ENCODE measurements around the gene ASNSD1. TPM values are rescaled to one million over a fixed set of nuclear protein-coding genes. Genes with fewer than 3 reads are reported as not detected.

Gene ASNSD1
- total and polyA plus RNA-seq, 2 experiments from 2014 or later = 61.7 to 63.4 TPM

DNA sequence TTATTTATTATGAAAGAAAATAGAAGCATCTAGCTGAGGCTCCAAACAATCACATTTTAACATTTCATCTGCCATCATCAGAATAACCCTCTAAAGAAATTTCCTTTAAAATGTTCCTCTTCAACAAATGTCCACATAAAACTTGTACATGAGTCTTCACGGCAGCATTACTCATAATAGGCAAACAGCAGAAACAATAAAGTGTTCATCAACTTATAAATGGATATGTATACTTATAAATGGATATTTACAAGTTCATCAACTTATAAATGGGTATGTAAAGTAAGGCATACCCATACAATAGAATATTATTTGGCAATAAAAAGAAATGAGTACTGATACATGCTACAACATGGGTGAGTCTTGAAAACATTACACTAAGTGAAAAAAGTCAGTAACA, 33.5 kb upstream of the ASNSD1 start:
- TF ChIP-seq EZH2phosphoT487 (IDR thresholded peaks at IDR 0.05; ENCODE audit: insufficient read depth, low read depth) = no peak
- no peak for TF ChIP-seq EZH2 (IDR thresholded peaks at IDR 0.05; ENCODE audit: insufficient read depth, poor library complexity, severe bottlenecking)
- H3K4me2 ChIP-seq (ENCODE audit: unreplicated experiment) = no peak overlapping the region
- H3K4me3 ChIP-seq = no peak overlapping the region
- 87 to 89% methylated on average over 1 of the region's 1 CpG for WGBS, 2 experiments (ENCODE audit: low coverage in 1 of 2, low lambda C conversion rate in 2 of 2, missing lambda C conversion rate in 2 of 2)
- H4K20me1 ChIP-seq (ENCODE audit: insufficient read depth) = no peaks in the 10 kb centered on the region
- H3F3A ChIP-seq (ENCODE audit: insufficient read depth) = no peaks in the 10 kb centered on the region
- no peak for DNase-seq
- H3K79me2 ChIP-seq (ENCODE audit: insufficient read depth) = no peaks in the 10 kb centered on the region
- no peaks in the 10 kb centered on the region for H3K36me3 ChIP-seq (ENCODE audit: low read depth)
- H3K9me3 ChIP-seq (ENCODE audit: low read depth) = no peaks in the 10 kb centered on the region
- H3K4me1 ChIP-seq (ENCODE audit: insufficient read depth) = no peaks in the 10 kb centered on the region
- no peaks in the 10 kb centered on the region for H3K9me2 ChIP-seq (ENCODE audit: insufficient read depth)
- H2AFZ ChIP-seq = no peak overlapping the region
- H3K9ac ChIP-seq = no peak overlapping the region
- in situ Hi-C loops (cut with MboI) = no loop called here
- H3K27me3 ChIP-seq (replicated peaks; ENCODE audit: insufficient read depth) = no peaks in the 10 kb centered on the region
- H3K27ac ChIP-seq = no peak overlapping the region

DNA sequence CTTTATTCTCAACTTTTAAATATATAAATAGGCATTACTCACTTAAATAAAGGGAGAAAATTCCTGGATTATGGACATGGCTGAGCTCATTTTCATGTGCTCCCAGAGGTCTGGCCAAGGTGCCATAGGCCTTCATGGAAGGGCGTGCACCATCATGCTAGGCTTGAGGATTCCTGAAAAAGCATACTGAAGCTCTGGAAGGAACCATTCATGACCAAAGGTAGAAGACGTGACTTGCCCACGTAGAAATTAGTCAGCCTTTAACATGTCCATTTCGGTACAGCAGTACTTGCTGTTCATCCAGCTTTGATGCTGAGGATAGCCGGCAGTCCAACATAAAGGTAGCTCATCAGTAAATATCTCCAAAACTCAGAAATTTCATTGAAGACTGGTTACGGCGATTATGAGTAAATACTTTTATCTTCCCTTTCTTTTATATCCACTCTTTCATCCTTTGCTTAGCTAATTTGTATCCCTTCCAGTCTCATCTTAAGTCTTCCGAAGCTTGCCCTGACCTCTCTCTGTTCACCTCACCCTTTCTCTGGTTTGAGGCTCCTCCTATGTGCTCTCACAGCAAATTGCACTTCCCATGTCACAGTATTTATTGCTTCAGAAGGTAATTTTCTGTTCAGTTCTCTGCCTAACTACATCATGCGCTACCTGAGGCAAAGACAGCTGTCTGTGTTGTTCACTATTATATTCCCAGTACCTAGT, 32.3 kb upstream of the ASNSD1 start:
- Histone ChIP-seq H3K27ac (no peak overlapping the region), H3K4me1 (ENCODE audit: insufficient read depth) (peaks cover 2% of the 10 kb centered on the region), H3K9ac (no peak overlapping the region), H2AFZ (peak overlapping the region; percentile 74), H4K20me1 (ENCODE audit: insufficient read depth) (no peaks in the 10 kb centered on the region), H3K79me2 (ENCODE audit: insufficient read depth) (no peaks in the 10 kb centered on the region), H3K36me3 (ENCODE audit: low read depth) (no peaks in the 10 kb centered on the region), H3K9me3 (ENCODE audit: low read depth) (no peaks in the 10 kb centered on the region), H3K4me2 (ENCODE audit: unreplicated experiment) (no peak overlapping the region), H3K27me3 (replicated peaks; ENCODE audit: insufficient read depth) (no peaks in the 10 kb centered on the region), H3K9me2 (ENCODE audit: insufficient read depth) (no peaks in the 10 kb centered on the region), H3K4me3 (no peak overlapping the region), H3F3A (ENCODE audit: insufficient read depth) (no peaks in the 10 kb centered on the region)
- no peak for DNase-seq
- no peak for TF ChIP-seq EZH2 (IDR thresholded peaks at IDR 0.05; ENCODE audit: insufficient read depth, poor library complexity, severe bottlenecking)
- no peak for TF ChIP-seq EZH2phosphoT487 (IDR thresholded peaks at IDR 0.05; ENCODE audit: insufficient read depth, low read depth)
- in situ Hi-C loops (cut with MboI) = no loop called here
- 91 to 93% methylated on average over 9 of the region's 9 CpGs for WGBS, 2 experiments (ENCODE audit: low coverage in 1 of 2, low lambda C conversion rate in 2 of 2, missing lambda C conversion rate in 2 of 2)

DNA sequence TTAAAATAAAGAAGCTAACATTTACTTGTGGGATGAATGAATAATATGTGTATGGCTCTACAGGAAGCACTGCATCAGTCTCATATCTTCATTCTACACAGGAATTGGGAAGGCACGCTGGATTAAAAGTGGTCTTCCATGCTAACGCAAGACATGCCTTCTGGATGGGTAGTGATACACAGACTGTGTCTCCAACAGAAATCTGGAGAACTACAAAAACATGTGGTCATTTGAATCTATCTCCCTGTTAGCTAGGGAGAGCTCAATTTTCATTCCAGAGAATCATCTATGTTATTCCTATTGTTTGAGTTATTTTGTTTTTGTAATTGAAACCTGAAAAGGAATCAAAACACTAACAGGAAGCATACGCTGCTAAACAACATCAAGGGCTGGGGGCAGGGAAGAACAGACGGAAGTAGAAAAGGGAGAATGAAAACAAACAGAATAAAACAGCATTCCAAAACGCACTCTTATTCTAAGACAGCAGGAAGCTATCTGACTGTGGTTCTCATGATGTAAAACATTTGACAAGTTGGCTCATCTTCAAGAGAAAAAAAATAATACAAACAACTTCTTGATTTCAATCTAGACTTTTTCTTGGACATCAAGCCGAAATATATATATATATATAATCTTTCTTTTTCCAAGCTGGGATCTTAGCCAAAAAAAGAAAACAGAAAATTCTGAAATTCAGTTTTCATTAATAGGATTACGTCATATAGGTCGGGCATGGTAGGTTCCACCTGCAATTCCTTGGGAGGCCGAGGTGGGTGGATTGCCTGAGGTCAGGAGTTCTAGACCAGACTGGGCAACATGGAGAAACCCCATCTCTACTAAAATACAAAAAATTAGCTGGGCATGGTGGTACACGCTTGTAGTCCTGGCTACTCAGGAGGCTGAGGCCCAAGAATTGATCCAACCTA, 31.5 kb upstream of the ASNSD1 start:
- TF ChIP-seq EZH2phosphoT487 (IDR thresholded peaks at IDR 0.05; ENCODE audit: insufficient read depth, low read depth) = no peak
- no peak for TF ChIP-seq EZH2 (IDR thresholded peaks at IDR 0.05; ENCODE audit: insufficient read depth, poor library complexity, severe bottlenecking)
- Histone ChIP-seq H3K9ac (no peak overlapping the region), H3K4me1 (ENCODE audit: insufficient read depth) (peaks cover 10% of the 10 kb centered on the region), H4K20me1 (ENCODE audit: insufficient read depth) (no peaks in the 10 kb centered on the region), H3K27me3 (replicated peaks; ENCODE audit: insufficient read depth) (no peaks in the 10 kb centered on the region), H3K79me2 (ENCODE audit: insufficient read depth) (no peaks in the 10 kb centered on the region), H3K4me3 (no peak overlapping the region), H3K9me2 (ENCODE audit: insufficient read depth) (no peaks in the 10 kb centered on the region), H2AFZ (peak overlapping the region; percentile 74), H3K36me3 (ENCODE audit: low read depth) (no peaks in the 10 kb centered on the region), H3K9me3 (ENCODE audit: low read depth) (no peaks in the 10 kb centered on the region), H3K4me2 (ENCODE audit: unreplicated experiment) (no peak overlapping the region), H3K27ac (no peak overlapping the region), H3F3A (ENCODE audit: insufficient read depth) (no peaks in the 10 kb centered on the region)
- DNase-seq = no peak
- in situ Hi-C loops (cut with MboI) = no loop called here
- 41 to 45% methylated on average over 10 of the region's 10 CpGs for whole genome bisulfite sequencing, 2 experiments (ENCODE audit: low coverage in 1 of 2, low lambda C conversion rate in 2 of 2, missing lambda C conversion rate in 2 of 2)

DNA sequence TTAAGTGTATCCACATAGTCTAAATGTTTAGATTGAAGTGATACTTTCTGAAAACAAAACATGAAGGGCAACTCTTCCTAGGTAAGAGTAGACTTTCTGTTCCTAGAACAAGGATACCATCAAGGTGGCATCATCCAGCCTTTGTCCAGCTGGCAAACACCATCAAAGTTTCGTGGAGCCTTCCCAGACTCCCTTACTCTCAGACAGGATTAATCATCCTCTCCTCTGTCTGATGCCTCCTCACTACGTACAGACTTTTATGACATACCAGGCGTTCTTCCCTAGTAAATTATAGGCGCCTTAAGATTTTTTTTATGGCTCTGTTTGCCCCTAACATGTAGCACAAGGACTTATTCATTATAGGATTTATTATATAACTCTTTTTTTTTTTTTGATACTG, 29.4 kb upstream of the ASNSD1 start:
- Histone ChIP-seq H3K79me2 (ENCODE audit: insufficient read depth) (no peaks in the 10 kb centered on the region), H3K36me3 (ENCODE audit: low read depth) (no peaks in the 10 kb centered on the region), H3K4me2 (ENCODE audit: unreplicated experiment) (no peak overlapping the region), H3K27ac (no peak overlapping the region), H2AFZ (no peak overlapping the region), H4K20me1 (ENCODE audit: insufficient read depth) (no peaks in the 10 kb centered on the region), H3K27me3 (replicated peaks; ENCODE audit: insufficient read depth) (no peaks in the 10 kb centered on the region), H3F3A (ENCODE audit: insufficient read depth) (no peaks in the 10 kb centered on the region), H3K4me3 (no peak overlapping the region), H3K9me2 (ENCODE audit: insufficient read depth) (no peaks in the 10 kb centered on the region), H3K9me3 (ENCODE audit: low read depth) (no peaks in the 10 kb centered on the region), H3K9ac (no peak overlapping the region), H3K4me1 (ENCODE audit: insufficient read depth) (peaks cover 12% of the 10 kb centered on the region)
- WGBS, 2 experiments (ENCODE audit: low coverage in 1 of 2, low lambda C conversion rate in 2 of 2, missing lambda C conversion rate in 2 of 2) = 83% methylated on average over 4 of the region's 4 CpGs
- DNase-seq = peak; percentile 18
- in situ Hi-C loops (cut with MboI) = no loop called here
- TF ChIP-seq EZH2 (IDR thresholded peaks at IDR 0.05; ENCODE audit: insufficient read depth, poor library complexity, severe bottlenecking) (no peak), EZH2phosphoT487 (IDR thresholded peaks at IDR 0.05; ENCODE audit: insufficient read depth, low read depth) (no peak)
